GM21717 (cell line): ENCODE measurements around the gene NUP54.

Source experiments
- ATAC-seq: cut with Tn5 transposase; IDR thresholded peaks from one replicate; pipeline ENCODE4 v1.9.1; 2021; ENCODE audit warnings: mild to moderate bottlenecking, moderate library complexity; ENCODE audit not compliant: unreplicated experiment

Gene NUP54

DNA sequence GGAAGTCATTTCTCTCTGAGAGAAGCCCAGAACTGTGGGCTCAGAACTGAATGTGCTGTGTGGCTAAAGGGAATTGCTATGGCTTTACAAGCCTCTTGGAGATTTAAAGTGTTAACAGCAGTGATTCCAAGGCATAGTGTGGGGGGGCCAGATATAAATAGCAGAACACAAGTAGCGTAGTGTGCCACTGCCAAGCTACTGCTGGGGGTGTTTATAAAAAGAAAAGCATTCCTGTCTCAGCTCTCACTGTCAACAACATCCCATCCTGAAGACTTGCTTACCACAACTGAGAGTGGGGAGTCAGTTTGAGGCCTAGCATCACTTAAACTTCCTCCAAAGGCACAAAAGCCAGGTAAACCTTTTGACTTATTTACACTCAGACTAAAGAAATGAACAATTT, 73.7 kb downstream of the NUP54 start, which contains the start of gene ART3:
ART3 (plus strand) TSS at position 242 of the 400 bp plus-strand sequence. CDS start 1,181 bp downstream, outside the sequence.
- no peak for ATAC-seq

DNA sequence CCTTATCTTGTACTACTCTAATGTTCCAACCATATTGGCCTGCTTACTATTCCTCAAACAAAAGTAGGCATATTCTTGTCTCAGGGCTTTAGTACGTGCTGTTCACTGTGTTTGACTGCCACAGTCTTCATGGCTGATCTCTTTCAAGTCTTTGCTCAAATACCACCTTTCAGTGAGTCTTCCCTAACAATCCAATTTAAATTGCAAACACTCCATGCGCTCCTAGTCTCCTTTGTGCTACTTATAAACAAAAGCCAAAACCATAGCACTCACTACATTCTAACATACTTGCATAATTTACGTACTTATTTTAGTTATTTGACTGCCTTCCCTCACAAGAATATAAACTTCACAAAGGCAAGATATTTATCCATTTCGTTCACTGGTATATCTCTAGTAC, 75.4 kb downstream of the NUP54 start:
- no peak for ATAC-seq

DNA sequence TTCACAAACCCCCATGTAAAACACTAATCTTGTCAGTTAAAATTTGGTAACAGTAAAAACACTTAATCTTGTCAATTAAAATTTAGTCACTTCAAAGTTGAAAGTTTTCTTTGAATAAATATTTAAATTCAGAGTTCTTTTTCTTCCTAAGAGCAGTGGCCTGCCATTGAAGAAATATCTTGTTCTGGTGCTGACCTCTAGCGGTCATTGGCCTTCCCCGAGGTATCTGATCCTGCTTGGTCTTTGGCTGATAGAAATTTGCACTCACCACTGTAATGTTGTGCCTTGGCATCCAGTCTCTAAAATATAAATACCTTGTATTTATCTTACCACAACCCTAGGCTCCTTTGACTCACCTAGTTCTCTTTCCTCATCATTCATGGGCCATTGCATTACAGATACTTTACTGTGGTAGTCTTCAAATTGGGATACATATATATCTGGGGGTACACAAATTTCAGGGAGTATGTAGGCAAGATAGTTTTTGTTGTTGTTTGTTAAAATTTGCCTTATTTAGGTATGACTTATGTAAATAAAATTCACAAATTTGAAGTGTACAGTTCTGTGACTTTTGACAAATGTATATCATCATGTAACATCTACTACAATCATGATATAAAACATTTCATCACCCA, 80.4 kb downstream of the NUP54 start:
- no peak for ATAC-seq

DNA sequence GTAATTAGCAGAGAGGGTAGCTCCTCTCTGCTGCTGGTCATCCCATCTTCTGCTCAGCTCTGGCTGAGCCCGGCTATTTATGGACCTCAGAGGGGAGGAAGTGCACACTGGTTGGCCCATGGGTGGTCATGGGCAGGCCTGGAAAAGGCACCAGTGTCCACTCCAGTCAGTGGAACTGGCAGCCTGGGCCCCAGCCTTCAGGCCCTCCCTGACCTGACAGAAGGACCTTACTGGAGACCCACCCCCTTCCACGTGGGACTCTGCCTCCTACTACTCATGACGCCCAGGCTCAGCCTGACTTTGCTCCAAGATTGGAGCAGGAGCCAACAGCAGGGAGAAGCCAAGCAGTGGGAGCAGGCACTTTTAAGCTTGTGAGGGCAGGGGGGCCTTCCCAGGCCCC, 81.7 kb downstream of the NUP54 start:
- ATAC-seq: no peak
